Measurements from ENCODE around the gene SMYD2.

The SMYD2 gene

DNA sequence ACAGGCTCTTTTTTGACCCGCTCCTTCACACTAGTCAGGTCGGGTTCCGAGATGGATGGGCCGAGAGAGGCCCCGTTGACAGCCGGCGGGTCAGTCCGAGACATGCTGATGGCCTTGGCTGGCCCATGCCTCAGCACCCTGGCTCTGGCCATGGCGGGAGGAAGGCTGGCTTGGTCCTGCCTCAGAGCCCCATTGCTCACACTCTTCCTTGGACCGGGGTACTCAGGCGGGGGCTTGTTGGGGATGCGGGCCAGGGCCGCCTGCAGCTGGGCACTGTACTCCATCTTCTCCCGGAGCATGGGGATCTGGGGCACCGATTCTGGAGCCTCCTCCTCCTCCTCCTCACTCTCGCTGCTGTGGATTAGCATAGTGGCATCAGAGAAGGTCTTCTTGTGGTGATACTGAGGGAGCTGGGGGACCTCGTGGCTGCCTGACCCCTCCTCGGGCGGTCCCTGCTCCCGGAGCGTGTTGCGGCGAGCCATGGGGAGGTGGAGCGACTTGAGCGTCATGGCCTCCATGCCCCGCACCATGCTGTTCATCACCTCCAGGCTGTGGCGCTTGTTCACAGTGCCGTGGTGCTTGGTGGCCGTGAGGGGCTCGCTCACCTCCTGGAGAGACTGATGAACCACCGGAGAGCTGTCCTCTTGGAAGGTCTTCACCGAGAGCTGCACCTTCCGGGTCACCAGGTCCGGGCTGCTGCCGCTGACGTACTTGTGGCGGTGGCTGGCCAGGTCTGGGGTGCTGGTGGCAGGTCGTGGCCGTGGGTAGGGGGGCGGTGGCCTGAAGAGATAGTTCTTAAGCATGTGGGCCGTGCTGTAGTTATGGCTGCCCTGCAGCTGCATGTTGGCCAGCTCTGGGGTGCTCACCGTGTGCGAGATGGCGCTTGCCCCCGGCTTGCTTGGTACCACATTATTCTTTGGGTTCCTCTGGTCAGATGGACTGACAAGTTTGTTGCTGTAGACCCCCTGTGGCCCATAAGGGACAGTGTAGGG lies 102.7 kb downstream of the SMYD2 start:
- TF ChIP-seq, protein P1, sequence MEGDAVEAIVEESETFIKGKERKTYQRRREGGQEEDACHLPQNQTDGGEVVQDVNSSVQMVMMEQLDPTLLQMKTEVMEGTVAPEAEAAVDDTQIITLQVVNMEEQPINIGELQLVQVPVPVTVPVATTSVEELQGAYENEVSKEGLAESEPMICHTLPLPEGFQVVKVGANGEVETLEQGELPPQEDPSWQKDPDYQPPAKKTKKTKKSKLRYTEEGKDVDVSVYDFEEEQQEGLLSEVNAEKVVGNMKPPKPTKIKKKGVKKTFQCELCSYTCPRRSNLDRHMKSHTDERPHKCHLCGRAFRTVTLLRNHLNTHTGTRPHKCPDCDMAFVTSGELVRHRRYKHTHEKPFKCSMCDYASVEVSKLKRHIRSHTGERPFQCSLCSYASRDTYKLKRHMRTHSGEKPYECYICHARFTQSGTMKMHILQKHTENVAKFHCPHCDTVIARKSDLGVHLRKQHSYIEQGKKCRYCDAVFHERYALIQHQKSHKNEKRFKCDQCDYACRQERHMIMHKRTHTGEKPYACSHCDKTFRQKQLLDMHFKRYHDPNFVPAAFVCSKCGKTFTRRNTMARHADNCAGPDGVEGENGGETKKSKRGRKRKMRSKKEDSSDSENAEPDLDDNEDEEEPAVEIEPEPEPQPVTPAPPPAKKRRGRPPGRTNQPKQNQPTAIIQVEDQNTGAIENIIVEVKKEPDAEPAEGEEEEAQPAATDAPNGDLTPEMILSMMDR (IDR thresholded peaks at IDR 0.05; ENCODE audit: unreplicated experiment in 3 of 3), result no peak
- Mint-ChIP-seq H3K9me3 (no peaks in the 10 kb centered on the region), H3K4me1 (no peaks in the 10 kb centered on the region), H3K27me3 (ENCODE audit: low read depth) (no peaks in the 10 kb centered on the region), H3K4me3 (no peak overlapping the region), H3K27ac (no peak overlapping the region), H3K36me3 (ENCODE audit: low read depth) (peaks cover 75% of the 10 kb centered on the region)

DNA sequence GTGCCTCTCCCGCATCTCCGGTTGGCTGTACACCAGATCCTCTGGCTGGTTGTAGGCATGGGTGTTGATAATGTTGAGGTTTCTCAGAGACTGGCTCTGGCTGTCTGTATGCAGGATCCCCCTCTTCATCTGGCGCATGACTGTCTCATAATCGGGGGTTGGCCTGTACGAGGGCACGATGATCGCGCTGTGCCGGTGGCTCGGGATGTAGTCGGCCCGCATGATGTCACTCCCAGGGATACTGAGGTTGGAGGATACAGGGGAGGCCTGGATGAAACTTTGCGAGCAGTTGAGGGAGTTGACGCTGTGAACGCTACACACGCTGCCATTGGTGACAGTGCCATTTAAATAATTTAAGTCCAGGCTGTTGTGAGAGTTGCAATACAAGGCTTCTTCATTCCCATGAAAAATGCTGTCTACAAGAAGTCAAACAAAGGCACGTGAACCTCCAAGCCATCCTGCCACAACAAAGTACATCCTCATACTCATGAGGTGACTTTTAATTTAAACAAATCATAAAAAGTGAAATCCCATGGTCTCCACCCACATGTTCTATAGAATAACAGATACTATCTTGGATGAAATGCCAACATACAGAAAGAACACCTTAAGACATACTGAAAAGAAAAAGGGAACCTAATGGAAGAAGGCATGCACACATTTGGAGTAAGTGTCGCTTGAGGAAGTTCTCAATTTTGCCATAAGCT lies 103.6 kb downstream of the SMYD2 start:
- Mint-ChIP-seq H3K27ac (no peak overlapping the region), H3K9me3 (no peaks in the 10 kb centered on the region), H3K27me3 (ENCODE audit: low read depth) (no peaks in the 10 kb centered on the region), H3K4me3 (no peak overlapping the region), H3K4me1 (no peaks in the 10 kb centered on the region), H3K36me3 (ENCODE audit: low read depth) (peaks cover 67% of the 10 kb centered on the region)
- TF ChIP-seq, protein P1 (IDR thresholded peaks at IDR 0.05; ENCODE audit: unreplicated experiment in 3 of 3), result no peak

DNA sequence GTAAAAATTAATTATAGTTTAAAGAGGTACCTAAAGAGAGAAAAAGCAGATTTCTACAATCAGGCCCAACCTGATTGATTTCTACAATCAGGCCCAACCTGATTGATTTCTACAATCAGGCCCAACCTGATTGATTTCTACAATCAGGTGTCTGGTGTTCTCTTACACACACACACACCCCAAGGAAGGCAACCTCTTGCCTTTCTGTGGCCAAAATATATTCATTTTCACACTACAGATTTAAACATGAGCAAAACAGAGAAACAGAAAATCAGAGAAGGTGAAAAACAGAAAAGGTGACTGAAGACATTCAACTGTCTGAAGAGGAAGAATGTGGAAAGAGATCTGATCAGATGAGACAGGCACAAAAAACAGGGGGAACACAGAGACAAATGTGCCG lies 104.5 kb downstream of the SMYD2 start:
- Mint-ChIP-seq H3K27ac (no peak overlapping the region), H3K4me1 (no peaks in the 10 kb centered on the region), H3K36me3 (ENCODE audit: low read depth) (peaks cover 64% of the 10 kb centered on the region), H3K27me3 (ENCODE audit: low read depth) (no peaks in the 10 kb centered on the region), H3K9me3 (no peaks in the 10 kb centered on the region), H3K4me3 (no peak overlapping the region)
- TF ChIP-seq, protein P1 (IDR thresholded peaks at IDR 0.05; ENCODE audit: unreplicated experiment in 3 of 3), result no peak

DNA sequence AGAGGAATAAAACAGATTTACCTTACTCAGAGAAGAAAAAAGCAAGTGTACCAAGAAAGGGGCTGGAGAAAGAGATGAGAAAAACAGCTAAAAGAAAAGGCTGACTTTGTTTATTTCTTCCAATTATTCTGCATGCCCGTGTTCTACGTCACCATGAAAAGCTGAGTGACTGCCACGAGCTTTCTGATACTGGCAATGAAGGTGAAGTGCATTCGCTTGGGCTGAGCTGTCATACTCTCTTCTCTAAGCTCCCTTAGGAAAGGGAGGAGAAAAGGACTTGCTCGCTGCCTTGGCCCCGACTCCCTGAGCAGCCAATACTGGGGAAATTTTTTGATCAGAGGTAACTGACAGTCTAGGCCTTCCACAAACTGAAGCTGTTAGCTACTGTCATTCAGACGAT lies 105.4 kb downstream of the SMYD2 start:
- no peak overlapping the region for H3K4me3 Mint-ChIP-seq
- peaks cover 61% of the 10 kb centered on the region for H3K36me3 Mint-ChIP-seq (ENCODE audit: low read depth)
- no peaks in the 10 kb centered on the region for H3K27me3 Mint-ChIP-seq (ENCODE audit: low read depth)
- H3K27ac Mint-ChIP-seq, result no peak overlapping the region
- TF ChIP-seq, protein P1 (IDR thresholded peaks at IDR 0.05; ENCODE audit: unreplicated experiment in 3 of 3), result no peak
- no peaks in the 10 kb centered on the region for H3K9me3 Mint-ChIP-seq
- H3K4me1 Mint-ChIP-seq, result no peaks in the 10 kb centered on the region
